HG03558 (cell line): ENCODE measurements around the gene TENT4B.

Experiments
- ATAC-seq: cut with Tn5 transposase; IDR thresholded peaks from one replicate; pipeline ENCODE4 v1.9.1; 2021; ENCODE audit warnings: moderate number of reproducible peaks; ENCODE audit not compliant: unreplicated experiment; ENCODE audit errors: extremely low read depth

Gene TENT4B

DNA sequence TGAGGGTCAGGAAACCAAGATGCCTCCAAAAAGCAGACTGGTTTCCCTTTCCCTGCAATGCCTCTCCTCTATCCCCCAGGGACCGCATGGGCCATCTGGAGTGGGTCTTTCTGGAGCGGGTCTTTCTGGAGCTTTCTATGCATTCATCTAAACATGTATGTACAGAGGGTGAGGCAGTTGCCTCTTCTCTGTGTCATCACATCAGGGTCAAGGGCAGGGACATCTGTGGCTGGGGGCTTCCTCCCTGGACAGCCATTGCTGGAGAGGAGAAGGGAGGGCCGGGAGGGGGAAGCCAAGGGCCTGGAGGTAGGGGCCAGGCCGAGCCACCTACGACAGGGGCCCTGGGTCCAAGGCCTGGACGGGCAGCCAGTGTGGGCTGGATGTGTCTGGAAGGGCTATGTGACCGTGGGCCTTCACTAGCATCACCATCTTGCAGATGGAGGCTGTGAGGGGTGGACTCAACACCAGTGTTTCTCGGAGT, 114.1 kb downstream of the TENT4B start:
- no peak for ATAC-seq

DNA sequence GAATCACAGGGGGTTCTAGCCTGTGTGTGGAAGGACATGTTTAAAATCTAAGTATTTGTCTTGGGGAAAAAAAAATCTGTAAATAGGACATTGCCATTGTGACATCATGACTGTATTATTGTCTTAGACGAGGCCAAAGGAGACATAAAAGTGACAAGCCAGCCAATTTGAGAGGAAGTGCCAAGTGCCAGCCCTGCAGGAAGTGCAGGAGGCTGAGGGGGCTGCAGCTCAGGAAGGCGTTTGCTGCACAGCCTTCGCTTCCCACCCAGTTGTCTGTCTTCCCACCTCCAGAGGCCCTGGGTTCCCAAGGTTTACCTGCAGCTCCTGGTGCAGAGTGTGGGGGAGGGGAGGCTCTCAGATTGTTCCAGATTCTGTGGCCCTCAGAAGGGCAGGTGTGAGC, 114.5 kb downstream of the TENT4B start:
- no peak for ATAC-seq

DNA sequence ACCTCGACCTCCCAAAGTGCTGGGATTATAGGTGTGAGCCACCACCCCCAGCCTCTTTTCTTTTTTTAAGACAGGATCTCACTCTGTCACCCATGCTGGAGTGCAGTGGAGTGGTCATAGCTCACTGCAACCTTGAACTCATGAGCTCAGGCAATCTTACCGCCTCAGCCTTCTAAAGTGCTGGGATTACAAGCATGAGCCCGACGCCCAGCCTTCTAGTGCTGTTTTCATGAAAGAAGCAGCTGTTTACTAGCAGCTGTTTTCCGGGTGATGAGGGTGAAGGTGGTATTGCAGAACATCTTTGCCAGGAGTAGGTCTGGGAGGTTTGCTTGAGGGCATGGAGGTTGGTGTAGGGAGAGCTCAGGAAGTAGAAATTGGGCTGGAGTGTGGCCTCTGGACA, 115.2 kb downstream of the TENT4B start:
- ATAC-seq: no peak

DNA sequence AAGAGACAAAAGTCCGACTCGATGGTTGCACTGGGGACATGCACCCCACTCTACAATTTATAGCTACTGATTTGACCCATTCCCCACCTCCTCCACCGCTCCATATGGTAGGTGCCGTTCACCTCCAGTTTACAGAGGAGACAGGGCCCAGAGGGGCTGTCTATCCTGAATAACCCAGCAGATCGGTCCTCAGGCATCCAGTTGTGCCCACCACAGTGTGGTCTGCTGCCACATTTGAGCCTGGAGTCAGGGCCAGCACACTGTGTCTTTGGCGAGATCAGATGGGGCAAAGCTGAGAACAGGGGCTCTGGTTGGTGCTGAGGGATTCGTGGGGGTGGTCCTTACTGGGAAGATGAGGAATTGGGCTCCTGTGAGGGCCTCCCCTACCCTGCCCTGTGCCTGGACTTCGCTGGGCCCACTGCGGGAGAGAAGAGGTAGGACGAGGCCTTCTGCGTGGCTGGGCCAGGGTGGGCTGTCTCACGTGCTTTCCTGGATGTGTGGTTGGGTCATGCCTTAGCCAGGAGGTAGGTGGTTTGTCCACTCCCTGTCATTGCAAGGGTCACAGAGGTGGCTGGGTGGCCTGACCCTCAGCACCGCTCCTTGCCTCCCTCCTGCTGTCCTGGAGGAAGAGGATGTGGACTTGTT, 116.1 kb downstream of the TENT4B start:
- ATAC-seq: no peak

DNA sequence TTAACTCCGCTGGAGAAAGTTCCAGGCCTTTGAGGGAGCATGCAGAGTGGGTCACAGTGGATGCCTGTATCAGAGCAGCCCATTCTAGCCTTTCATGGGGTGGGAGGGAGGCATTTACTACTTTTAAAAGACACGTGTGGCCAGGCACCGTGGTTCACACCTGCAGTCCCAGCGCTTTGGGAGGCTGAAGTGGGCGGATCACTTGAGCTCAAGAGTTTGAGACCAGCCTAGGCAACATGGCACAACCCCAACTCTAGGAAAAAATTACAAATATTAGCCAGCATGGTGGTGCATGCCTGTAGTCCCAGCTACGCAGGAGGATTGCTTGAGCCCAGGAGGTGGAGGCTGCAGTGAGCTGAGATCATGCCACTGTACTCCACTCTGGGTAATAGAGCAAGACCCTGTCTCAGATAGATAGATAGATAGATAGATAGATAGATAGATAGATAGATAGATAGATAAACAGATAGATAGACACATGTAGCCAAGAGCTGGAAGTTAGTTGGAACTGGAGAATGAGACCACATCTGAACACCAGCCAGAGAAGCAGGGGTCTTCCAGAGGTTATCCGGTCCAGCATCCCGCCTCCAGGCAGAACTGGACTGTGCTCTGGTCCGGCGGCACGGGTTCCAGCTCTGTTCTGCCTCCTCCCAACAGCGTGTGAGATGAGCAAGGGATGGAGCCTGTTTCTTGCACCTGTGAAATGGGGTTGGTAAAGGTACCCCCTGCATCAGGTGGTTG, 116.8 kb downstream of the TENT4B start:
- ATAC-seq: no peak

GRCh38 chr16:50270510-50271147, 117.5 kb downstream of the TENT4B start:
- no peak for ATAC-seq

- no peak for ATAC-seq
Observed at GRCh38 chr16:50271148-50272041, 118.3 kb downstream of the TENT4B start.

DNA sequence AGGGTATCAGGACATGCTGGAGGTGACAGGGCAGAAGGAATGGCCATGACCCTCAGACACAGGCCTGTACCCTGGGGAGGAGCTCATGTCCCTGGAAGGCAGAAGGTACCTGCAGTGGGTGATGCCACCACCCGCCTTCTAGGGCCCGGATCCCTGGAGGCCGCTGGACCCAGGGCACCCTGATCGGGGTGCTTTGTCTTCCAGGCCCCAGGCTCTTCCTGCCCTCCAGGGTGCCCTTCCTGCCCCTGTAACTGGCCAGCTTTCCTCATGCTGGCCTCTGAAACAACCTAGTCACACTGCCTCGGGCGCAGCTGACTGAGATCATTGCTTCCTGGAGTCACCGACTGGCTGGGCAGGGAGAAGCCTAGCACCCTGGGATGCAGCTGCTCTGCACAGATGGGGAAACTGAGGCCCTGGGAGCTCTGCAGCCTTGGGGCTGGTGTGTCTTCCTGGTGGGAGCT, 119.0 kb downstream of the TENT4B start:
- ATAC-seq: no peak

- no peak for ATAC-seq
Observed at GRCh38 chr16:50272687-50273381, 119.7 kb downstream of the TENT4B start.

- ATAC-seq: no peak
Observed at GRCh38 chr16:50273382-50273690, 120.2 kb downstream of the TENT4B start.

DNA sequence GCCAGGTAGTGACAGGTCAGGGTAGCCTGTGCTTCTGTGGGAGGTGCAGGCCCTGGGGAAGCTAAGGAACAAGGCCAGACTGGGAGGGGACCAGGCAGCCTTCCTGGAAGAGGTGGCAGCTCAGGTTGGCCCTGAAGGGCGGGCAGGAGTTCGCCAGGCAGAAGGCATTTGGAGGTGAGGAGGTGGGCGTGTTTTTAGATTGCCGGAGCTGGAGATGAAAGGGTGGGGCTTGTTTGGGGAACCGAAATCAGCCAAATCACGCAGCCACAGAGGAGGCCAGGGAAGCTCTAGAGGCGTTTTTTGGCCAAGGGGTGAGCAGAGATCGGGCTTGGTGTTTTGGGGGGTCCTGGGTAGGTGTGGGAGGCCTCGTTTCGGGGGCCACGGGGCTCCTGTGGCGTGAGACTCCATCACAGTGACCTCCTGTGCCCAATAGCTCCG, 120.8 kb downstream of the TENT4B start:
- ATAC-seq: no peak

DNA sequence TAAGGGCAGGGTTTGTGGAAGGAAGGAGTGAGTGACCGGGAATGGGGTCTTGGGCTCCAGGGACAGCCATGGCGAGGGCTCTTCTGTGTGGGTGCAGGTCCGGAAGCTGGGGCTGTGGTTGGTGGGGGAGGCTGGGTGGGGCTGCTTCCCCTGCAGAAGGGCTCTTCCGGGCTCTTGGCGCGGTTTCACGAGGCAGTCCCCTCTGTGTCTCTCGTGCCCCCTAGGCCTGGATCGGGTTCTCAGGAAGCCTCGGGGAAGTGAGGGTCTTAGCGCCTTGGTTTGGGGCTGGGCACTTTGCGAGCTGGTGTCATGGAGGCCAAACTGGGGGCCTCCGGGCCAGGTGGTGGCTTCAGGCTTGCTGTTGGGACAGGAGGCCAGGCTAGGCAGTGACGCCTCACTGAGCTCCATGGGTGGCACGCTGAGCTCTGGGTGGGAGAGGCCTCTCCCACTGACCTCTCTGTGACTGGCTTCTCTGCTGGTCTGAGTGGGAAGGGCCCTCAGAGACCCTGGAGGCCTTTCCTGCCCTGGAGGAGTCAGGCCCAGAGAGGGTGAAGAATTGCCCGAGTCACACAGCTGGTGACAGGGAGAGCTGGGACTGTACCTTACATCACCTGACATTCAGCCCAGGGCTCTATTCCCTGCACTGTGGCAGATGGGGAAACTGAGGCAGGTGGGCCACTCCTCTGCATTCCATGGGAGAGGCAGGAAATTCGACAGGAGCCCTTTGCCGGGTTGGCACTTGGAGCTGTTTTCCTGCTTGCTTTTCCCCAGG, 121.4 kb downstream of the TENT4B start:
- no peak for ATAC-seq

- ATAC-seq: no peak
Observed at GRCh38 chr16:50275098-50275415, 122.0 kb downstream of the TENT4B start.

GRCh38 chr16:50275428-50276325, 122.6 kb downstream of the TENT4B start:
- ATAC-seq: no peak

- no peak for ATAC-seq
Observed at GRCh38 chr16:50276326-50276640, 123.2 kb downstream of the TENT4B start.

- ATAC-seq: no peak
Observed at GRCh38 chr16:50276801-50277555, 123.9 kb downstream of the TENT4B start.

GRCh38 chr16:50278251-50278650, 125.1 kb downstream of the TENT4B start:
- ATAC-seq: no peak

- ATAC-seq: no peak
Observed at GRCh38 chr16:50279504-50279865, 126.4 kb downstream of the TENT4B start.
